BJ (cell line): ENCODE data around the gene KLK6. TPM values are rescaled to one million over a fixed set of nuclear protein-coding genes. Genes with fewer than 3 reads are reported as not detected.
"Not testable (repeated sequence)": the region's sequence is repeated elsewhere in the genome, so short reads cannot be mapped to it uniquely, and the experiment has no call there.

Experiments used
- CTCF ChIA-PET: fragments of 350-600 bp; formaldehyde crosslinking; extraction: SDS; loops from one replicate; lab custom pipeline; 2021; ENCODE audit warnings: antibody characterized with exemption, inconsistent platforms; lab: Yijun Ruan, JAX
- POLR2A ChIA-PET: fragments of 300-600 bp; sonication (Branson Sonifier 250); formaldehyde crosslinking; extraction: SDS; loops from one replicate; lab custom pipeline; 2021; ENCODE audit warnings: antibody characterized with exemption; lab: Charles Lee
- DNase-seq: peaks from one replicate; pipeline ENCODE4 v3.0.0-alpha.2; 2011; ENCODE audit warnings: low read depth
- H3K27me3 ChIP-seq: 2 replicates; pipeline ENCODE4 v1.6.0; 2011; ENCODE audit warnings: low read length; ENCODE audit not compliant: control insufficient read depth, insufficient read depth
- H3K36me3 ChIP-seq: 2 replicates; pipeline ENCODE4 v1.5.1; 2011; ENCODE audit warnings: low read length; ENCODE audit not compliant: control insufficient read depth, insufficient read depth
- H3K4me3 ChIP-seq: 2 replicates; pipeline ENCODE4 v1.5.1; 2011; ENCODE audit warnings: low read depth, mild to moderate bottlenecking, control low read depth, low read length
- CTCF ChIP-seq: IDR thresholded peaks from 2 replicates; pipeline ENCODE4 v1.5.1; 2011; ENCODE audit warnings: low read depth, mild to moderate bottlenecking, control low read depth, inconsistent platforms, low read length, moderate library complexity; ENCODE audit not compliant: insufficient read depth
- polyA plus RNA-seq: library from polyadenylated mRNA; depleted of rRNA; stranded (reverse); fragments of >200 nt; gene quantifications from 2 replicates; pipeline ENCODE4 v1.2.3, GENCODE V29; 2011

Gene KLK6
- polyA plus RNA-seq, 1 experiment, result not detected

- DNase-seq, result no peak
- no peaks in the 10 kb centered on the region for H3K27me3 ChIP-seq
- no peak for TF ChIP-seq CTCF
- no peak overlapping the region for H3K4me3 ChIP-seq
- no peaks in the 10 kb centered on the region for H3K36me3 ChIP-seq
- ChIA-PET CTCF (no interaction called here), POLR2A (no interaction called here)
These were observed 24.7 kb upstream of the KLK6 start for GRCh38 chr19:50994129-50994528.

- Histone ChIP-seq H3K27me3 (no peaks in the 10 kb centered on the region), H3K4me3 (no peak overlapping the region), H3K36me3 (no peaks in the 10 kb centered on the region)
- POLR2A ChIA-PET, result no interaction called here
- TF ChIP-seq CTCF, result no peak
- DNase-seq, result no peak
- CTCF ChIA-PET, result no interaction called here
These were observed 23.3 kb upstream of the KLK6 start for GRCh38 chr19:50992666-50993035.

- DNase-seq, H3K36me3 ChIP-seq, H3K27me3 ChIP-seq, CTCF ChIA-PET, H3K4me3 ChIP-seq, POLR2A ChIA-PET: not testable (repeated sequence)
These were observed 15.0 kb upstream of the KLK6 start for GRCh38 chr19:50984416-50984815.

GRCh38 chr19:50983625-50984292 is 14.4 kb upstream of the KLK6 start, which contains the start of gene KLK7:
Gene KLK7 (minus strand): TSS chr19:50983917. CDS start chr19:50982399, 1,518 bp downstream.
- no peak for DNase-seq
- Histone ChIP-seq H3K27me3 (no peaks in the 10 kb centered on the region), H3K4me3 (no peak within 1 kb of the TSS), H3K36me3 (no peaks in the 10 kb centered on the region)
- no peak for TF ChIP-seq CTCF
- CTCF ChIA-PET, result no interaction called here
- POLR2A ChIA-PET, result no interaction called here

- Histone ChIP-seq H3K27me3 (no peaks in the 10 kb centered on the region), H3K4me3 (no peak overlapping the region), H3K36me3 (no peaks in the 10 kb centered on the region)
- TF ChIP-seq CTCF, result no peak
- CTCF ChIA-PET, result no interaction called here
- no peak for DNase-seq
- POLR2A ChIA-PET, result no interaction called here
These were observed 12.8 kb upstream of the KLK6 start for GRCh38 chr19:50982186-50982585.
